NCI-H82 treated with DMSO at 0.1 percent for 48 hours (cell line): Measurements from ENCODE around the gene FNDC3A.
"Not testable (repeated sequence)": the region's sequence is repeated elsewhere in the genome, so short reads cannot be mapped to it uniquely, and the experiment has no call there.

Experiments used
- DNase-seq: peaks from one replicate; lab custom pipeline; 2025; ENCODE audit not compliant: unreplicated experiment; lab: John Stamatoyannopoulos, UW

Gene FNDC3A

GRCh38 chr13:49071341-49071937 lies 95.7 kb downstream of the FNDC3A start:
- no peak for DNase-seq

DNA sequence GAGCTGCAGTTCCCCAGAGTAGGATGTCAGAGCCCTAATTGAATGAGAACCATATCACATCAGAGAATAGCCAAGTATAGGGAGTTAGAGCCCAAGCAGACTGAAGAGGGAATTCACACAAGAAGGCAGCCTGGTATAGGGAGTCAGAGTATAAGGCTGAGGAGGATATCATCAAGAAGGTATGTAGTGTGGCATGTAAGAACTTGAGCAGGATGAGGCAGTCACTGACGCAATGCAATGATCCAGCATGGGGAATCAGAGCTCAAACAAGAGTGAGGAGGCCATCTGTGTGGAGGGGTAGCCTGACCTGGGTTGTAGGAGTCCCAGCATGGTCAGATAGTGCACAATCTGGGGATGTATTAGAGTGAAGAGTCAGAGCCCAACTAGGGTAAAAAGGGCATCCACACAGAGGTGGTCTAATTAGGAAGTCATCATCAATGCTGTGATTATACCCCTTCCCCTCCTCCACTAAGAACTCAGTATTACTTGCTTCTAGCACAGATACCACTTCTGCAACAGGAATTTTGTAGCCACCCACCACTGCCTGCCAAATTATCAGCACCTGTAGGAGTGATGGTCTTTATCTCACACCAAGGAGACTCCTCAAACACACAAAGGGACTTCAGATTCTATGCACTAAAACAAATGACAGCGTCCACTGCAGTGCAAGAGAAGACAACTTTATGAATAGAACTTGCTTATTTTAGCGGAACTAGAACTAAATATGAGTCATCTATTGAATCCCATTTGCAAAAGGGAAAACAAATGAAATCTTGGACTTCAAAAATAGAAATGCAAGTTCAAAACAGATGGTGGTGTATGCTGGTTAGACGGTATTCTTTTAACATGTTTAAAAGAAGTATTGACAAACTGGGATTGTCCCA lies 107.2 kb downstream of the FNDC3A start:
- DNase-seq, result no peak

DNA sequence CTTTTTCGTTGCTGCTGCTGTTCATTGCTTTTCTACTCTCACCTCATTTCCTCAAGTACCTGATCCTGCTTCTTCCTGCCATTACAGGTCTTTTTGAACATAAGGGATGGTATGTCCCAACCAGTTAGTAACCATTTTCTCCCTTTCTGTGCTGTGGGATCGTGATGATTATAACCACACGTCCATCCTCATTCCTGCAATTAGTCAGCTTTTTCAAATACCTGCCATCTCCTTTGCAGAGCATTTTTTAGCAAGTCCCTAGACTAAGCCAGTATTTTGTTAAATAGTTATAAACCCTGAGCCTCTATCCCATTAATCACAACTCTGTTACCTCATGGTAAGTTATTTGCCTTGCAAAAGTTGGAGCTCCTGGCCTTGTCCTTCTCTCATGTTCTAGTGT lies 109.2 kb downstream of the FNDC3A start:
- no peak for DNase-seq

GRCh38 chr13:49086722-49087121 lies 111.0 kb downstream of the FNDC3A start:
- DNase-seq, result no peak

GRCh38 chr13:49093376-49093775 lies 117.7 kb downstream of the FNDC3A start:
- no peak for DNase-seq

- no peak for DNase-seq
Measured at GRCh38 chr13:49097374-49097773, 121.7 kb downstream of the FNDC3A start.

DNA sequence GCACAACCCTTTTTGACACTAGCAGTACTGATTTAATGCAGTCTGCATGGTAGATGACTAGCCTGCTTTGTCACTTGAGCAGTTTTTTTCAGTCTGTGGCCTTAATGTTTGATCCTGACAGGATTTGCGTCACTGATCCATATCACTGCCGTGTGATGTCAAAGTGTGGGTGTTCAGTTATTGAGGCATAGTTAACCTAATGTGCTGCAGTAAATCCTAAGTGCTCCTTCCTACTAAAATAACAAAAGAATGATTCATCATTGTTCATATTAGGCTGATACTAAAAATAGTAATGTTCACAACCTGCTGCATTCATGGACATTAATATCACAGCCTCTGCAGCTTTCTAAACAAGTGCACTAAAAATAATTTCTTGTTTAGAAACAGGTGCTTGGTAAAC lies 122.5 kb downstream of the FNDC3A start:
- no peak for DNase-seq

DNA sequence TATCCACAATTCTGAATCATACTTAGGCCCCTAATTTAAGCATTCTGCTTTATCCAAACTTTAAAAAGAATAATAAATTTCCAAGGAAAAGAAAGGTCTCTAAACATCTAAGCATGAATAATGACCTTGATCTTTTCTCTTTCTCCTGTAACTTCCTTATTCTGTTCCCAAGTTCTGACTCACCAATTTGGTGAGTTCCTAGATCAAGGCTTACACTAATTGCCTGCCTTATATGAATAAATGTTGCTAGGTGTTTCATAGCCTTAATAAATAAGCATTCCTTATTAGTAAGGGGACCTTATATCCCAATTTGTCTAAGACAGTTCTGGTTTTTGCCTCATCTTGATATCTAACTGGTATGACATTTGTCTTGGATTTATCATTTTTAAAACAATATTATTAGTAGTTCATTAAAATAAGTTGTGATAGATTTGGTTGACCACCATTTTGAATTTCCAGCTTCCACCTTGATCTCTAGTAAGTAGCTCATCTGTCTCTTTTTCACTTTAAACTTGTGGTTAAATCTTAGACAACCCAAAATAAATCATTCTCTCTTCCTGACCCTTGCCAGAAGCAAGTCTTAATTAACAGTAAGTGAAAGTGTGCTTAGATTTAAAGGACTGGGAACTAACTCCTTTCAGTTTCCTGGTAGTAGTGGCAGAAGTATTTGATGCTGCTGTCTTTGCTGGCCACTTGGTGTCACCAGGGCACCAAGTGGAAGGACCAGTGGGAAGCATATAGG lies 123.2 kb downstream of the FNDC3A start:
- no peak for DNase-seq

DNA sequence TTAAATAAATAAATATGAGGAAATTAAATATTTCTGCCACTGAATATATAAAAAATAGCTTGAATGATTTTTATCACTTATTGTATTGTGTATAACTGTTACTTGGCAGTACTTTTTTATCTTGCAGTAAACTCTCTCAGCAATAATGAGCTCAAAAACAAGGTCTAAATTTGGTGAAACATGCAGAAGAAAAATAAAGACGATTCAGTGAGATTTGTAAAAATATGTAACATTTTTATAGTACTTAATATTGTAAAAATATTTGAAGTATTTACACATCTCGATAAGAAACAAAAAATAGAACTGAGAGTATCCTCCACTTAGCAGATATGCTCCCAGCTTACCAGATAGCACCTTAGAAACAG lies 123.8 kb downstream of the FNDC3A start:
- DNase-seq, result no peak

DNA sequence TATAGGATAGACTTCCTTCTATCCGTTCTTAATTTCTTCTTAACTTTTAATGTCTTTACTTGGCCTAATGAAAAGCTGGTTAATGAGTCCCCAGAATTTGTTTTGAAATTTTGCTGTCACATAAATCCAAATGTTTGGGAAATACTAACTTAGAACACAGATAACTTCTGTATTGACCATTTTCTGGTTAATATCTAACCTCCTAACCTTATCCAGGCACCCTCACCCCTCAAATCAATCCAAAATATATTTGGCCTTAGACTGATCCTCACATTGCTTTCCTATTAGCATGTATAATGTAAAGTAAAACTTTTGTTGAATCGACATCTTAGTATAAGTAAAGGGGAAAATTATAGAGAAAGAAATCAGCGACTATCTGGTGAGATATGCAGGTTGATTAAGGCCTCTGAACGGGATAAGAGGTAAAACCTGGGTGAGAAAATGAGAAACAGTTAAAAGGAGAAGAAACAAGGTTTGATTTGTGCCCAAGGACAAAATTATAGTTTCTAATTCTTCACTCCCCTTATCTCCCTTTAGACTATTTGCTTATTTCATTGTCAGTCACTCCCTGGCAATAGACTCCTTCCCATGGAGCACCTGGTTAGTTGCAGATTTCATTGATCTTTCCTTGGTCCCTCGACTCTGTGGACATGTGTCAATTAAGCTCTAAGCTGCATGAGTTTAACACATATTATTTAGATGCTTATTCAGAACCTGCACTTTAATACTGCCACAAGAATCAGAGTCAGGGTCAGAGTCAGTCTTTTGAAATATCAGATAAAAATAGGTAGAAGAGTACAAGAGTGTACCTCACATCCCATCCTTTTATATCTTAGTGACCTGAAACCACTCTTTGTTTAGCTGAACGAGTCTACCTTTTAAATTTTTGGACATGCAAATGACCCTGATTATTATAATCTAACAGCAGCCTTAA lies 125.2 kb downstream of the FNDC3A start:
- no peak for DNase-seq

GRCh38 chr13:49108196-49108595 lies 132.5 kb downstream of the FNDC3A start:
- DNase-seq, result no peak

DNA sequence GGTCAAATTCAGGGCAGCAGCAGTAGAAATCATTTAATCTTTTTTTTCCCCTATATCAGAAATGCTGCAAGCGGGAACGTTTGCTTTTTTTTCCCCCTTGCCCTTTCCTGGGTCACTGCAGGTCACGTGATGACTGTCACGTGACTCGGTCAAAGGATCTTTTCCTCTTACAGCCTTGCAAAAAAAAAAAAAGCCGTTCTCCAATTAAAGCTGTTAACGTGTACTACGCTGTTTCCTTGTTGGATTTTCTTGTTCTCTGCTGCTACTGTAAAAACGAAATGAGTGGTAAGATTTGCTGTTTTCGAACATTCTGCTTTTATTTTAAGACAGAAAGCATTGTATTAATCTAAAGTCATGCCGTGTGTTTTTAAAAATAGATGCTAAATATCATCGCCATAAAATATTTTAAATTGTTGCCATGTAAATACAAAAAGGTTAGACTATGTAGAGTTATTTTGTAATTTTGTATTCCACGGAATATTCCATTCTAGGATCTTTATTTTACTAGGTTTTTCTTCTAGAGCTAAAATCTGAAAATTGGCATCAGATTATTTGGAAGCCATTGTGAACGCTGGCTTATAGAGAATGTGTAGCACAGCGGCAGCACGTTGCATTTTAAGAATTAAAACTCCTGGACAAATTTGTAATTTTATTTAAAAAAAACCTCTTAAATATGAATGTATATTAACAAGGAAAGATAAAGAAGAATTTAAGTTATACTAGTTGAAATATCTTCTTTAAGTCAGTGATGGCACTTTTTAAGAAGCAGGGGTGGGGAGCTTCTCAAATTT lies 134.6 kb downstream of the FNDC3A start:
- DNase-seq, result peak; percentile 90

DNA sequence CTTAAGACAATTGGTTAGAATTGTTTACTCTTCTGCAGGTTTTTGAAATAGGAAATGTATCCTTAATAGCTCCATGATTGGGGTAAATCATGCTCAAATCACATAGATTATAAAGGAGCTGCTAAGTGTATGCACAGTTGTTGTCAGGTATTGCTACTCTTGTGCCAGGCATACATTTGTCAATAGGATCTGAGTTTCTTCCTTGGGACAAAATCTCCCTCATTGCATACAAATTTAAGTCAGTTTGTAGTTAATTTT lies 135.1 kb downstream of the FNDC3A start:
- no peak for DNase-seq

DNA sequence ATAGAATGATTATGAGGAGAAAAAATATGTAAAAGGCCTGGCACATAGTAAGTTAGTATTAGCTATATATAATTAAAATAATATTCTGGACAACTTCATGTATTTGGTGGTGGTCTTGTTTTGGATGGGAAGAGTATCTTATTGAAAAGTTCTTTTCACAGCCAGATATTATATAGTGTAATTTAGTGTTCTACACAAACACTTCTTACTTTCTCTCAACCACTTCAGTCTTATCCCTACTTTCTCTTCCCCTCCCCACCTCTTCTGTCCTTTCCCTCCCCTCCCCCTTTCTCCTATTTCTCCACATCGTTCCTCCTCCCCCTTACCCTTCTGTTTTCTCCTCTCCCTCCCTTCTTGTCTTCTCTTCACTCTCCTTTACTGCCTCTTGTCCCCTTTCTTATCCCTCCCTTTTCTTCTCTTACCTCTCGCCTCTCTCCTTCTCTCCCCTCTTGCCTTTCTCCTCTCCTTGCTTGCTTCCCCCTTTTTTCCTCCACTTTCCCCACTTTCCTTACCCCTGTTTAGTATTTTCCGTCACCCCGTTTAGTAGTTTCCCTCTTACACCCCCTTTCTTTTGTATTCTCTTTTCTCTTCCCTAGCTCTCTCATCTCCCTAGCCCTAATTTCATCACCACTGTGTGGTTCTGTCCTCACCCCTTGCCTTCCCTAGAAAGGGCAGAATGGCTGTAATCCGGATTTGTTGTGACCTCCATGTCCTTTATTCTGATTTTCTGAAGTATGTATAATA lies 137.2 kb downstream of the FNDC3A start:
- DNase-seq, result no peak

DNA sequence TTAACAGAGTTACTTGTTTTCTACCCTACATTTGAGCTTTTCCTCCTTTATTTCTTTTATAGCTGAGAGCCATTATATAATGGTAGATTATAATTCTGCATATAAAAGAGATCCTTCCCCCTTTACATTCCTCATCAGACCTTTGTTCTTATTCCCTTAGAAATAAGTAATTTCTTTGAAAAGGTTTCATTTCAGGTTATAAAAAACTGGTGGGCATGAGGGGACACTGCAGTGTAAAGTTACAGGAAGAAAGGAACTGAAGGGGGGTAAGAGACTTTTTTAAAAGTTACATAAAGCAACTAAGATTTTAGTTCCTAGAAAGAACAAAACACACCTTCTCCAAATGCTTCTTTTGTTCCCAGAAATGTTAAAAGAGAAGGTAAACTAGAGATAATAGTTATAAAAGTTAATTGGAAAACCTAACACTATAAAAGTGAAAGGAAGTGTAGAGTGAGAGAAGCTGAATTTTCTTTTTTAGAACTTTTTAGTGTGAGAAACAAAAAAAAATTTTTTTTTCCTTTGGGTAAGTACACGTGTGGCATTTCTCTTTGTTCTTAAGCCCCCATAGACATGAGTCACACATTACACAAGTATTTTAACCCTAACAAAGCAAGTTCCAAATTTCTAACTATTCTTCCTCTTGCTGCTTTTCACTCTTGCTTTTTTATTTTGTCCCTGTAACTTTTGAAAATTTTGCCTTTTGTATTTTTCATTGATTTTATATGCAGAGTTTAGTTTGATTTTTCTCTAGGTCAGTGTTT lies 138.0 kb downstream of the FNDC3A start:
- no peak for DNase-seq

DNA sequence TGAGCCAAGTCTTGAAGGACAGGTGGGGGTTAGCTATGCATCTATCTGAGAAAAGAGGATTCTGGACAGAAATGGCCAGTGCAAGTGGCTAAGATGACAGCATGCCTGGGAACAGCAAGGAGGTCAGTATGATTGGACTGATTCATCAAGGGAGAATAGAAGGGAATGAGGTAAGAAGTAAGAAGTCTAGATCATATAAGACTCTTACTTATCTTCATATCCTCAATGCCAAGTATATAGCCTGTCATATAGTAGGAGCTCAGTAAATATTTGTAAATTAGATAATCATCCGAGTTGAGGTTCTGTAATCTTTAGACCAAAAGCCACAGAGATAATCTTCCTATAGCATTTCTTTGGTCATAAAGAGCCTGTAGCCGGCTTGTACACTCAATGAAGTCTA lies 141.2 kb downstream of the FNDC3A start:
- DNase-seq, result no peak

- DNase-seq, result not testable (repeated sequence)
Measured at GRCh38 chr13:49118455-49118854, 142.7 kb downstream of the FNDC3A start.

- DNase-seq, result no peak
Measured at GRCh38 chr13:49124693-49125304, 149.1 kb downstream of the FNDC3A start.
